Osteocyte (in vitro differentiated cells): ENCODE results near the gene IL3. TPM values are rescaled to one million over a fixed set of nuclear protein-coding genes. Genes with fewer than 3 reads are reported as not detected.

Experiments
- DNase-seq: peaks from one replicate; pipeline ENCODE4 v3.0.0; 2021; ENCODE audit warnings: mixed read lengths; ENCODE audit not compliant: unreplicated experiment; ENCODE audit errors: extremely low spot score
- H3K27ac Mint-ChIP-seq: one replicate; pipeline ENCODE4 v1.8.0; 2021; ENCODE audit warnings: mild to moderate bottlenecking, mixed read lengths; ENCODE audit not compliant: unreplicated experiment
- H3K27me3 Mint-ChIP-seq: one replicate; pipeline ENCODE4 v1.8.0; 2021; ENCODE audit warnings: mixed read lengths; ENCODE audit not compliant: unreplicated experiment
- H3K36me3 Mint-ChIP-seq: one replicate; pipeline ENCODE4 v1.8.0; 2021; ENCODE audit warnings: mixed read lengths; ENCODE audit not compliant: unreplicated experiment
- H3K4me1 Mint-ChIP-seq: one replicate; pipeline ENCODE4 v1.8.0; 2021; ENCODE audit warnings: mixed read lengths; ENCODE audit not compliant: unreplicated experiment
- H3K4me3 Mint-ChIP-seq: one replicate; pipeline ENCODE4 v1.8.0; 2021; ENCODE audit warnings: mild to moderate bottlenecking, moderate library complexity, mixed read lengths; ENCODE audit not compliant: unreplicated experiment
- H3K9me3 Mint-ChIP-seq: one replicate; pipeline ENCODE4 v1.8.0; 2021; ENCODE audit warnings: mixed read lengths; ENCODE audit not compliant: unreplicated experiment
- total RNA-seq: library from RNA; stranded (reverse); gene quantifications from 2 replicates; pipeline ENCODE4 v1.2.1, GENCODE V29; 2021
- TF ChIP-seq, protein P1 (sequence below): fragments of 200-600 bp; sonication (generic); IDR thresholded peaks from 2 replicates; pipeline ENCODE4 v1.5.0; 2021; ENCODE audit warnings: antibody characterized with exemption, mild to moderate bottlenecking, moderate library complexity

The IL3 gene
- total RNA-seq, 1 donor from 2014 or later = not detected

GRCh38 chr5:132027027-132027426, 33.4 kb upstream of the IL3 start:
- peaks cover 47% of the 10 kb centered on the region for H3K27me3 Mint-ChIP-seq
- H3K4me3 Mint-ChIP-seq = no peak overlapping the region
- no peaks in the 10 kb centered on the region for H3K4me1 Mint-ChIP-seq
- TF ChIP-seq, protein P1, sequence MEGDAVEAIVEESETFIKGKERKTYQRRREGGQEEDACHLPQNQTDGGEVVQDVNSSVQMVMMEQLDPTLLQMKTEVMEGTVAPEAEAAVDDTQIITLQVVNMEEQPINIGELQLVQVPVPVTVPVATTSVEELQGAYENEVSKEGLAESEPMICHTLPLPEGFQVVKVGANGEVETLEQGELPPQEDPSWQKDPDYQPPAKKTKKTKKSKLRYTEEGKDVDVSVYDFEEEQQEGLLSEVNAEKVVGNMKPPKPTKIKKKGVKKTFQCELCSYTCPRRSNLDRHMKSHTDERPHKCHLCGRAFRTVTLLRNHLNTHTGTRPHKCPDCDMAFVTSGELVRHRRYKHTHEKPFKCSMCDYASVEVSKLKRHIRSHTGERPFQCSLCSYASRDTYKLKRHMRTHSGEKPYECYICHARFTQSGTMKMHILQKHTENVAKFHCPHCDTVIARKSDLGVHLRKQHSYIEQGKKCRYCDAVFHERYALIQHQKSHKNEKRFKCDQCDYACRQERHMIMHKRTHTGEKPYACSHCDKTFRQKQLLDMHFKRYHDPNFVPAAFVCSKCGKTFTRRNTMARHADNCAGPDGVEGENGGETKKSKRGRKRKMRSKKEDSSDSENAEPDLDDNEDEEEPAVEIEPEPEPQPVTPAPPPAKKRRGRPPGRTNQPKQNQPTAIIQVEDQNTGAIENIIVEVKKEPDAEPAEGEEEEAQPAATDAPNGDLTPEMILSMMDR = no peak
- no peaks in the 10 kb centered on the region for H3K36me3 Mint-ChIP-seq
- peak; percentile 76 for DNase-seq
- no peaks in the 10 kb centered on the region for H3K9me3 Mint-ChIP-seq
- H3K27ac Mint-ChIP-seq = no peak overlapping the region

- no peaks in the 10 kb centered on the region for H3K36me3 Mint-ChIP-seq
- TF ChIP-seq, protein P1 = no peak
- H3K4me3 Mint-ChIP-seq = no peak overlapping the region
Observed at GRCh38 chr5:132029609-132030330, 30.7 kb upstream of the IL3 start.

GRCh38 chr5:132030610-132031009, 29.8 kb upstream of the IL3 start:
- no peak overlapping the region for H3K27ac Mint-ChIP-seq

More at GRCh38 chr5:132029609-132030330, 30.7 kb upstream of the IL3 start:
- no peak for DNase-seq
- Mint-ChIP-seq H3K9me3 (peaks cover 18% of the 10 kb centered on the region), H3K27me3 (peaks cover 59% of the 10 kb centered on the region), H3K27ac (no peak overlapping the region), H3K4me1 (no peaks in the 10 kb centered on the region)

DNA sequence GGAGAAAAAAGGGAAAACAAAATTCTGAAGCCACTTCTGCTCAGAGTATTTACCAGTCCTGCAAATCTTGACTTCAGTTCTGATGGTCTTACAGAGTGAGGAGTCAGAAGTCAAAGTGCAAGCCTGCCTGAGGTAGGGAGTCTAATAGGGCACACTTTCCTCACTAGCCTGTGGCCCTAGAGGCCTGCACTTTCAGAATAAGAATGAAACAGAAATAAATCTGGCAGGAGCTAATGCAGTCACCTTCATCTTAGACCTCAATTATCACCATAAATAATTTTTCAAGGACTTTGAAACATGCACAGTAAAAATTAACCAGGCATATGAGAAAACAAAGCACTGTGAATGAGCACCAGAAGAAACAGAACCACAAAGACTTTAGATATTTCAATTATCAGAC, 28.3 kb upstream of the IL3 start:
- Mint-ChIP-seq H3K27me3 (peaks cover 75% of the 10 kb centered on the region), H3K36me3 (no peaks in the 10 kb centered on the region), H3K4me1 (no peaks in the 10 kb centered on the region), H3K27ac (no peak overlapping the region), H3K4me3 (no peak overlapping the region), H3K9me3 (peaks cover 18% of the 10 kb centered on the region)
- DNase-seq = no peak
- TF ChIP-seq, protein P1 = no peak

More at GRCh38 chr5:132030610-132031009, 29.8 kb upstream of the IL3 start:
- Mint-ChIP-seq H3K4me1 (no peaks in the 10 kb centered on the region), H3K9me3 (peaks cover 18% of the 10 kb centered on the region), H3K27me3 (peaks cover 64% of the 10 kb centered on the region), H3K36me3 (no peaks in the 10 kb centered on the region), H3K4me3 (no peak overlapping the region)
- DNase-seq = no peak
- TF ChIP-seq, protein P1 = no peak

DNA sequence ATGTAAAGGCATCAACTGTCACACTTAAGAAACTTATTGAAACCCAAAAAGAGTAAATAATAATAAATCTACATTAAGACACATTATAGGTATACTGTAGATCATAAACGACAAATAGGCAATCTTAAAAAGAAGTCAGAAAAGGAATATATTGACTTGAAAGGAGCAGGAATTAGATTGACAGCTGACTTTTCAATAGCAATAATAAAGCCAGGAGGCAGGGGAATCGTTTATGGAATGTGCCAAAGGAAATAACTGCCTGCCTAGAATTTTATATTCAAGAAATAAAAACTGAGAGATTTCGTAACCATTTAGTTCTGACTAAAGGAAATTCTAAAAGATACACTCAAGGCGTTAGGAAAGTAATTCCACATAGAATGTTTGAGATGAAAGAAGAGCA, 27.3 kb upstream of the IL3 start:
- Mint-ChIP-seq H3K27me3 (peaks cover 79% of the 10 kb centered on the region), H3K9me3 (peaks cover 18% of the 10 kb centered on the region), H3K4me3 (no peak overlapping the region), H3K27ac (no peak overlapping the region), H3K36me3 (no peaks in the 10 kb centered on the region), H3K4me1 (no peaks in the 10 kb centered on the region)
- TF ChIP-seq, protein P1 = no peak
- no peak for DNase-seq
